Suprapubic skin (tissue), 4 donors: ENCODE data around the gene ZNF615.

Experiments
- EP300 ChIP-seq: sonication (generic); formaldehyde crosslinking; IDR thresholded peaks from one replicate; pipeline ENCODE4 v1.6.1; 2017; ENCODE audit warnings: antibody characterized with exemption
- POLR2A ChIP-seq, 2 donors: fragments of 450-650 bp; IDR thresholded peaks; one replicate each; pipeline ENCODE4 v1.6.1; 2017; ENCODE audit warnings: antibody characterized with exemption in 2 of 2, mild to moderate bottlenecking in 2 of 2, moderate library complexity in 2 of 2
- POLR2AphosphoS5 ChIP-seq, 3 donors: sonication (generic); formaldehyde crosslinking; IDR thresholded peaks; one replicate each; pipeline ENCODE4 v1.6.1; 2017; ENCODE audit warnings: antibody characterized with exemption in 3 of 3
- TF ChIP-seq, protein P1 (sequence below), 2 donors: fragments of 200-600 bp in 1 of 2; fragments of 450-650 bp in 1 of 2; sonication (generic) in 1 of 2; IDR thresholded peaks; one replicate each; pipeline ENCODE4 v1.5.1; 2016 to 2019; ENCODE audit warnings: antibody characterized with exemption in 2 of 2, mild to moderate bottlenecking in 1 of 2, moderate library complexity in 1 of 2

DNA sequence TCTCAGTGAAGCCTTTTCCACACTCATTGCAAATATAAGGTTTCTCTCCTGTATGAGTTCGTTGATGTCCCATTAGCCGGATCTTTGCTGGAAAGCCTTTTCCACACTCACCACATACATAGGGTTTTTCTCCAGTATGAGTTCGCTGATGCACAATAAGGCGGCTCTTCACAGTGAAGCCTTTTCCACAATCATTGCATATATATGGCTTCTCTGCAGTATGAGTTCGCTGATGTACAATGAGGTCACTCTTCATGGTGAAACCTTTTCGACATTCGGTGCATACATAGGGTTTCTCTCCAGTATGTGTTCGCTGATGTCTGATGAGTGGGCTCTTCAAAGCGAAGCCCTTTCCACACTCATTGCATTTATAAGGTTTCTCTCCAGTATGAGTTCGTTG, 14.6 kb downstream of the ZNF615 start:
- TF ChIP-seq EP300 = no peak
- TF ChIP-seq POLR2A (IDR thresholded peaks at IDR 0.05) = no peak
- TF ChIP-seq, protein P1, sequence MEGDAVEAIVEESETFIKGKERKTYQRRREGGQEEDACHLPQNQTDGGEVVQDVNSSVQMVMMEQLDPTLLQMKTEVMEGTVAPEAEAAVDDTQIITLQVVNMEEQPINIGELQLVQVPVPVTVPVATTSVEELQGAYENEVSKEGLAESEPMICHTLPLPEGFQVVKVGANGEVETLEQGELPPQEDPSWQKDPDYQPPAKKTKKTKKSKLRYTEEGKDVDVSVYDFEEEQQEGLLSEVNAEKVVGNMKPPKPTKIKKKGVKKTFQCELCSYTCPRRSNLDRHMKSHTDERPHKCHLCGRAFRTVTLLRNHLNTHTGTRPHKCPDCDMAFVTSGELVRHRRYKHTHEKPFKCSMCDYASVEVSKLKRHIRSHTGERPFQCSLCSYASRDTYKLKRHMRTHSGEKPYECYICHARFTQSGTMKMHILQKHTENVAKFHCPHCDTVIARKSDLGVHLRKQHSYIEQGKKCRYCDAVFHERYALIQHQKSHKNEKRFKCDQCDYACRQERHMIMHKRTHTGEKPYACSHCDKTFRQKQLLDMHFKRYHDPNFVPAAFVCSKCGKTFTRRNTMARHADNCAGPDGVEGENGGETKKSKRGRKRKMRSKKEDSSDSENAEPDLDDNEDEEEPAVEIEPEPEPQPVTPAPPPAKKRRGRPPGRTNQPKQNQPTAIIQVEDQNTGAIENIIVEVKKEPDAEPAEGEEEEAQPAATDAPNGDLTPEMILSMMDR (IDR thresholded peaks at IDR 0.05) = no peak
- TF ChIP-seq POLR2AphosphoS5 (IDR thresholded peaks at IDR 0.05) = no peak
